Measurements from ENCODE around the gene RBP4.
"Not testable (repeated sequence)": the region's sequence is repeated elsewhere in the genome, so short reads cannot be mapped to it uniquely, and the experiment has no call there.

RBP4 gene

GRCh38 chr10:93554316-93554663 lies 46.7 kb downstream of the RBP4 start:
- no peak for ATAC-seq
- Mint-ChIP-seq H3K27me3 (no peaks in the 10 kb centered on the region), H3K4me1 (no peaks in the 10 kb centered on the region), H3K9me3 (no peaks in the 10 kb centered on the region), H3K4me3 (no peak overlapping the region), H3K27ac (no peak overlapping the region)
- DNase-seq: no peak

- Mint-ChIP-seq H3K27me3 (peaks cover 1% of the 10 kb centered on the region), H3K27ac (no peak overlapping the region), H3K4me3 (no peak overlapping the region), H3K4me1 (no peaks in the 10 kb centered on the region), H3K9me3 (no peaks in the 10 kb centered on the region)
- ATAC-seq: no peak
- DNase-seq: no peak
Measured at GRCh38 chr10:93553482-93554315, 47.3 kb downstream of the RBP4 start.

- Mint-ChIP-seq H3K4me1 (no peaks in the 10 kb centered on the region), H3K4me3 (no peak overlapping the region), H3K9me3 (no peaks in the 10 kb centered on the region), H3K27me3 (peaks cover 7% of the 10 kb centered on the region), H3K27ac (no peak overlapping the region)
- ATAC-seq (no peak), DNase-seq (no peak)
Measured at GRCh38 chr10:93552780-93553179, 48.3 kb downstream of the RBP4 start.

- H3K9me3 Mint-ChIP-seq: no peaks in the 10 kb centered on the region
- H3K4me1 Mint-ChIP-seq: no peaks in the 10 kb centered on the region
- peaks cover 7% of the 10 kb centered on the region for H3K27me3 Mint-ChIP-seq
- DNase-seq (no peak), ATAC-seq (no peak)
- H3K27ac Mint-ChIP-seq: no peak overlapping the region
- H3K4me3 Mint-ChIP-seq: no peak overlapping the region
Measured at GRCh38 chr10:93550606-93551005, 50.4 kb downstream of the RBP4 start.

DNA sequence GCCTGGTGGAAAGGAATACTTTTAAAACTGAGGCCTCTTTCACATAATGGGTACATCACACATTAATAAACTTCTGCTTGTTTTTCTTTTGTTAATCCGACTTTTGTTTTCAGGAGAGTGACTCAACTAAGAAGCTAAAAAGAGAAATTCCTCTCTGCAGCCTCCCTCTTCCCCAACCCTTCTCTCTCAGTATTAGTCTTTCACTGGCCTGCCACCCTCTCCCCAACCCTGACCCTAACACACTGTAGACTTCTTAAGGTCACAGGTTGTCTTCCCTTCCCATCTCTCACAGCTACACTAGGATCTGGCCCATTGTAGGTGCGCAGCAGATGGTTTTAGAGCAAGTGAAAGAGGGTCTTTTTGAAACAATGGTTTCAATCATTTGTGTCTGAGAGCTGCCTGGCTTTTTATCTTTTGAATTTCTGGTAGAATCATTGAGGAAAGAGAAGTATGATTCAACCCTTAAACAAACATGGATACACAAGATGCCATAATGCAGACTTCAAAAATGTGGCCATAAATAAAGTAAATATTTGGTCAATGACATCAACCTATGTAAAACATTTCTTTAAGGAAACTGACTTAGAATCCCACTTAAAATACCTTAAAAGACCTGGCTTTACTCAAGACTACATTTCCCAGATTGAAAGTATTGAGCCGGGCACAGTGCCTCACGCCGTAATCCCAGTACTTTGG lies 52.5 kb downstream of the RBP4 start:
- ATAC-seq (no peak), DNase-seq (no peak)
- peaks cover 10% of the 10 kb centered on the region for H3K27me3 Mint-ChIP-seq
- no peak overlapping the region for H3K4me3 Mint-ChIP-seq
- H3K9me3 Mint-ChIP-seq: no peaks in the 10 kb centered on the region
- H3K27ac Mint-ChIP-seq: no peak overlapping the region
- no peaks in the 10 kb centered on the region for H3K4me1 Mint-ChIP-seq

- no peak overlapping the region for H3K4me3 Mint-ChIP-seq
- H3K4me1 Mint-ChIP-seq: no peaks in the 10 kb centered on the region
- DNase-seq (no peak), ATAC-seq (no peak)
- peaks cover 13% of the 10 kb centered on the region for H3K27me3 Mint-ChIP-seq
- no peaks in the 10 kb centered on the region for H3K9me3 Mint-ChIP-seq
- peak overlapping the region in 1 of 2 donors; percentile 62 for H3K27ac Mint-ChIP-seq
Measured at GRCh38 chr10:93547522-93547921, 53.5 kb downstream of the RBP4 start.

GRCh38 chr10:93546995-93547394 lies 54.0 kb downstream of the RBP4 start:
- peaks cover 13% of the 10 kb centered on the region for H3K27me3 Mint-ChIP-seq
- H3K4me3 Mint-ChIP-seq, H3K27ac Mint-ChIP-seq, DNase-seq, H3K4me1 Mint-ChIP-seq, H3K9me3 Mint-ChIP-seq, ATAC-seq: not testable (repeated sequence)

- Mint-ChIP-seq H3K27ac (no peak overlapping the region), H3K4me1 (no peaks in the 10 kb centered on the region), H3K27me3 (peaks cover 26% of the 10 kb centered on the region), H3K9me3 (no peaks in the 10 kb centered on the region), H3K4me3 (no peak overlapping the region)
- ATAC-seq: no peak
- DNase-seq: no peak
Measured at GRCh38 chr10:93542358-93542791, 58.7 kb downstream of the RBP4 start.

Data from stimulated activated naive CD8-positive, alpha-beta T cell treated with anti-CD3 and anti-CD28 coated beads, Interleukin-15, amount 100 ng/mL, for 72 hours (primary cell).